Activated gamma-delta T cell treated with anti-CD3 and anti-CD28 coated beads, Interleukin-2, amount 50 U/mL, for 16 hours (primary cell): ENCODE measurements around the gene BRD7.

Experiments used
- DNase-seq: peaks from one replicate; pipeline ENCODE4 v3.0.0-alpha.2; 2020; ENCODE audit warnings: low read depth

BRD7 gene

GRCh38 chr16:50272687-50273381, 96.0 kb downstream of the BRD7 start:
- DNase-seq, result no peak

- DNase-seq, result no peak
Measured at GRCh38 chr16:50272111-50272571, 96.6 kb downstream of the BRD7 start.

GRCh38 chr16:50271148-50272041, 97.4 kb downstream of the BRD7 start:
- DNase-seq, result no peak

GRCh38 chr16:50270510-50271147, 98.2 kb downstream of the BRD7 start:
- DNase-seq, result no peak

GRCh38 chr16:50269769-50270509, 98.8 kb downstream of the BRD7 start:
- no peak for DNase-seq

- no peak for DNase-seq
Measured at GRCh38 chr16:50269061-50269705, 99.6 kb downstream of the BRD7 start.

GRCh38 chr16:50268352-50268751, 100.4 kb downstream of the BRD7 start:
- no peak for DNase-seq

- no peak for DNase-seq
Measured at GRCh38 chr16:50267651-50268050, 101.1 kb downstream of the BRD7 start.

- no peak for DNase-seq
Measured at GRCh38 chr16:50267151-50267631, 101.6 kb downstream of the BRD7 start.

GRCh38 chr16:50266337-50267091, 102.3 kb downstream of the BRD7 start, which contains the start of gene ADCY7:
TSS of gene ADCY7 (plus strand) at chr16:50266551. CDS start at chr16:50288180, 21,629 bp downstream.
- DNase-seq, result peak; percentile 71
